Measurements from ENCODE around the gene ZBTB8A.

The ZBTB8A gene

DNA sequence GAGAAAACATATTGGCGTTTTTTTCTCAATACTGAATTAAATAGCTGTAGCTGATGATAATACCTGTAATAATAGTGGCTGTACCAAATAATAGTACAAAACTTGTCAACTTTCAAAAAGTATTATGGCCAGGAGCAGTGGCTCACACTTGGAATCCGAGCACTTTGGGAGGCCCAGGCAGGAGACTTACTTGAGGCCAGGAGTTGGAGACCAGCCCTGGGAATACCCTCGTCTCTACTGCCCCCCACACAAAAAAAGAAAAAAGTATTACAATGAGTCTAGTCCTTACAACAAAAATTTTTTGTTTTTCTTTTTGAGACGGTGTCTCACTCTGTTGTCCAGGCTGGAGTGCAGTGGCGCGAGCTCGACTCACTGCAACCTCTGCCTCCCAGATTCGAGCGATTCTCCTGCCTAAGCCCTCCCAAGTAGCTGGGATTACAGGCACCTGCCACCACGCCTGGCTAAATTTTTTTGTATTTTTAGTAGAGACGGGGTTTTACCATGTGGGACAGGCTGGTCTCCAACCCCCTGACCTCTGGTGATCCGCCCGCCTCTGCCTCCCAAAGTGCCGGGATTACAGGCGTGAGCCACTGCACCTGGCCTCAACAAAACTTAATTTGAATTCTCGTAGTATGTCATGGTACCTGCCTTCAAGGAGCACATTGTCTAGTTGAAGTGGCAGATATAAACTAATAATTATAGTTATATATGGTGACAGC is 113.2 kb downstream of the ZBTB8A start:
- no peak for DNase-seq (ENCODE audit: low read depth in 1 of 2, low spot score in 1 of 2)

Data from activated T-helper 1 cell treated with anti-CD3 and anti-CD28 coated beads, Interleukin-2, amount 50 U/mL, for 16 hours (primary cell).